HCT116 (cell line): ENCODE results near the gene C9orf152.

Experiments used
- EZH2 ChIP-seq: fragments of 200-600 bp; sonication (generic); IDR thresholded peaks from 2 replicates; pipeline ENCODE4 v1.6.1; 2017; ENCODE audit warnings: antibody characterized with exemption, mixed run types
- EZH2phosphoT487 ChIP-seq: fragments of 200-600 bp; IDR thresholded peaks from 2 replicates; pipeline ENCODE4 v1.6.1; 2018; ENCODE audit warnings: antibody characterized with exemption, borderline replicate concordance
- FOSL1 ChIP-seq: IDR thresholded peaks from 2 replicates; pipeline ENCODE4 v1.6.1; 2012; ENCODE audit warnings: low read depth
- JUND ChIP-seq: IDR thresholded peaks from 2 replicates; pipeline ENCODE4 v1.6.1; 2012
- MAX ChIP-seq: IDR thresholded peaks from 2 replicates; pipeline ENCODE4 v1.6.1; 2012
- POLR2A ChIP-seq: IDR thresholded peaks from 2 replicates; pipeline ENCODE4 v1.7.0; 2011; ENCODE audit warnings: borderline replicate concordance; ENCODE audit not compliant: insufficient read depth, insufficient read length; ENCODE audit errors: extremely low read depth
- RAD21 ChIP-seq: IDR thresholded peaks from 2 replicates; pipeline ENCODE4 v1.6.1; 2012; ENCODE audit warnings: low read depth, mild to moderate bottlenecking
- YY1 ChIP-seq: IDR thresholded peaks from 2 replicates; pipeline ENCODE4 v1.6.1; 2011; ENCODE audit warnings: low read length, low read depth, moderate library complexity, mild to moderate bottlenecking; ENCODE audit not compliant: insufficient replicate concordance; ENCODE audit errors: extremely low read depth
- TF ChIP-seq, protein P1 (sequence below), 3 experiments: fragments of 200-600 bp in 1 of 3; sonication (generic) in 1 of 3; IDR thresholded peaks in 2 of 3; conservative IDR thresholded peaks in 1 of 3; 2 replicates each; pipeline ENCODE4 v1.5.1; 2012 to 2017; ENCODE audit warnings: low read depth in 2 of 3, low read length in 2 of 3, antibody characterized with exemption in 1 of 3, borderline replicate concordance in 1 of 3, control low read depth in 1 of 3, mild to moderate bottlenecking in 1 of 3, mixed read lengths in 1 of 3, mixed run types in 1 of 3, moderate library complexity in 1 of 3; ENCODE audit not compliant: insufficient read depth in 1 of 3

GRCh38 chr9:110255034-110255462 lies 47.1 kb upstream of the C9orf152 start:
- TF ChIP-seq, protein P1, sequence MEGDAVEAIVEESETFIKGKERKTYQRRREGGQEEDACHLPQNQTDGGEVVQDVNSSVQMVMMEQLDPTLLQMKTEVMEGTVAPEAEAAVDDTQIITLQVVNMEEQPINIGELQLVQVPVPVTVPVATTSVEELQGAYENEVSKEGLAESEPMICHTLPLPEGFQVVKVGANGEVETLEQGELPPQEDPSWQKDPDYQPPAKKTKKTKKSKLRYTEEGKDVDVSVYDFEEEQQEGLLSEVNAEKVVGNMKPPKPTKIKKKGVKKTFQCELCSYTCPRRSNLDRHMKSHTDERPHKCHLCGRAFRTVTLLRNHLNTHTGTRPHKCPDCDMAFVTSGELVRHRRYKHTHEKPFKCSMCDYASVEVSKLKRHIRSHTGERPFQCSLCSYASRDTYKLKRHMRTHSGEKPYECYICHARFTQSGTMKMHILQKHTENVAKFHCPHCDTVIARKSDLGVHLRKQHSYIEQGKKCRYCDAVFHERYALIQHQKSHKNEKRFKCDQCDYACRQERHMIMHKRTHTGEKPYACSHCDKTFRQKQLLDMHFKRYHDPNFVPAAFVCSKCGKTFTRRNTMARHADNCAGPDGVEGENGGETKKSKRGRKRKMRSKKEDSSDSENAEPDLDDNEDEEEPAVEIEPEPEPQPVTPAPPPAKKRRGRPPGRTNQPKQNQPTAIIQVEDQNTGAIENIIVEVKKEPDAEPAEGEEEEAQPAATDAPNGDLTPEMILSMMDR (IDR thresholded peaks at IDR 0.05 in 2 of 3, conservative IDR thresholded peaks at IDR 0.05 in 1 of 3; ENCODE audit: borderline replicate concordance in 1 of 3, insufficient read depth in 1 of 3, low read depth in 2 of 3, low read length in 2 of 3): no peak
- TF ChIP-seq EZH2phosphoT487 (no peak), JUND (no peak), EZH2 (no peak), YY1 (no peak), RAD21 (no peak), MAX (no peak), FOSL1 (no peak), POLR2A (no peak)
